ENCODE measurements around the gene OPALIN.

DNA sequence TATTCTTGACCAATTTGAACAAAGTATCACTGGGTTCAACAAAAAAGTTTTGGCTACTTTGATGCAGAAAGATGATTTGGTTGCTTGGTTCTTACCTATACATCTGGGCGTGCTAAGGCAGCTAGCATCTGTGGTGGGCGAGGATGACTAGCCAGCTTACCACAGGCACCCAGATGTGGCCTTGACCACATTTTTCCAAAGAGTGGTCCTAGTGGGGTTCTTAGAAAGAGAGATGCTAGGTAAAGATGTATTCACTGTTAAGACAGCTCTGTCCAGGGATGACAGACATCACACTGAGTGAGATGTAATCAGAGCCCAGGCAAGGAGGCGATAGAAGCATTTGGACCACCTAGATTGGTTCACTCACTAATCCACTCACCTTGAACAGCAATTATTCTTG, 53.8 kb downstream of the OPALIN start:
- TF ChIP-seq, protein P1, sequence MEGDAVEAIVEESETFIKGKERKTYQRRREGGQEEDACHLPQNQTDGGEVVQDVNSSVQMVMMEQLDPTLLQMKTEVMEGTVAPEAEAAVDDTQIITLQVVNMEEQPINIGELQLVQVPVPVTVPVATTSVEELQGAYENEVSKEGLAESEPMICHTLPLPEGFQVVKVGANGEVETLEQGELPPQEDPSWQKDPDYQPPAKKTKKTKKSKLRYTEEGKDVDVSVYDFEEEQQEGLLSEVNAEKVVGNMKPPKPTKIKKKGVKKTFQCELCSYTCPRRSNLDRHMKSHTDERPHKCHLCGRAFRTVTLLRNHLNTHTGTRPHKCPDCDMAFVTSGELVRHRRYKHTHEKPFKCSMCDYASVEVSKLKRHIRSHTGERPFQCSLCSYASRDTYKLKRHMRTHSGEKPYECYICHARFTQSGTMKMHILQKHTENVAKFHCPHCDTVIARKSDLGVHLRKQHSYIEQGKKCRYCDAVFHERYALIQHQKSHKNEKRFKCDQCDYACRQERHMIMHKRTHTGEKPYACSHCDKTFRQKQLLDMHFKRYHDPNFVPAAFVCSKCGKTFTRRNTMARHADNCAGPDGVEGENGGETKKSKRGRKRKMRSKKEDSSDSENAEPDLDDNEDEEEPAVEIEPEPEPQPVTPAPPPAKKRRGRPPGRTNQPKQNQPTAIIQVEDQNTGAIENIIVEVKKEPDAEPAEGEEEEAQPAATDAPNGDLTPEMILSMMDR (conservative IDR thresholded peaks at IDR 0.05; ENCODE audit: low read length): no peak
- no peak for TF ChIP-seq EZH2phosphoT487 (IDR thresholded peaks at IDR 0.05; ENCODE audit: borderline replicate concordance)
